C4-2B (cell line): ENCODE results near the gene KRTAP5-9.
"Not testable (repeated sequence)": the region's sequence is repeated elsewhere in the genome, so short reads cannot be mapped to it uniquely, and the experiment has no call there.

Experiments used
- ZFX ChIP-seq: fragments of 450-650 bp; IDR thresholded peaks from 2 replicates; pipeline ENCODE4 v1.6.1; 2017
- TF ChIP-seq, protein P1 (sequence below): fragments of 450-650 bp; conservative IDR thresholded peaks from 2 replicates; pipeline ENCODE4 v1.5.1; 2017; ENCODE audit warnings: mild to moderate bottlenecking

DNA sequence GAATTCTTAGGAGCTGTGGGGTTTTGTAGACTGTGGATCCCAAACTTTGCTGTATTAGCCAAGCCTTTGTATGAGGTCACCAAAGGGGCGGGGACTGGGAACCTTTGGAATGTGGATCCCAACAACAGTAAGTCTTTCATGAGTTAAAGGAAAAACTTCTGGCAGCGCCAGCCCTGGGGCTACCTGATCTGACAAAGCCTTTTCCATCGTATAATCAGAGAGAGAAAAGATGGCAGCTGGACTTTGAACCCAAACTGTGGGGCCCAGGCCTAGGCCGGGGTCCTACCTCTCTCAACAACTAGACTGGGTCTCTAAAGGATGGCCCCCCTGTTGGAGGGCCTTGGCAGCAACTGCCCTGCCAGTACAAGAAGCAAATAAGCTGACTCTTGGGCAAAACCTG, 40.1 kb downstream of the KRTAP5-9 start:
- TF ChIP-seq, protein P1, sequence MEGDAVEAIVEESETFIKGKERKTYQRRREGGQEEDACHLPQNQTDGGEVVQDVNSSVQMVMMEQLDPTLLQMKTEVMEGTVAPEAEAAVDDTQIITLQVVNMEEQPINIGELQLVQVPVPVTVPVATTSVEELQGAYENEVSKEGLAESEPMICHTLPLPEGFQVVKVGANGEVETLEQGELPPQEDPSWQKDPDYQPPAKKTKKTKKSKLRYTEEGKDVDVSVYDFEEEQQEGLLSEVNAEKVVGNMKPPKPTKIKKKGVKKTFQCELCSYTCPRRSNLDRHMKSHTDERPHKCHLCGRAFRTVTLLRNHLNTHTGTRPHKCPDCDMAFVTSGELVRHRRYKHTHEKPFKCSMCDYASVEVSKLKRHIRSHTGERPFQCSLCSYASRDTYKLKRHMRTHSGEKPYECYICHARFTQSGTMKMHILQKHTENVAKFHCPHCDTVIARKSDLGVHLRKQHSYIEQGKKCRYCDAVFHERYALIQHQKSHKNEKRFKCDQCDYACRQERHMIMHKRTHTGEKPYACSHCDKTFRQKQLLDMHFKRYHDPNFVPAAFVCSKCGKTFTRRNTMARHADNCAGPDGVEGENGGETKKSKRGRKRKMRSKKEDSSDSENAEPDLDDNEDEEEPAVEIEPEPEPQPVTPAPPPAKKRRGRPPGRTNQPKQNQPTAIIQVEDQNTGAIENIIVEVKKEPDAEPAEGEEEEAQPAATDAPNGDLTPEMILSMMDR, result not testable (repeated sequence)
- not testable (repeated sequence) for TF ChIP-seq ZFX
